ENCODE results near the gene IGF2R.
"Not testable (repeated sequence)": the region's sequence is repeated elsewhere in the genome, so short reads cannot be mapped to it uniquely, and the experiment has no call there.

The IGF2R gene

DNA sequence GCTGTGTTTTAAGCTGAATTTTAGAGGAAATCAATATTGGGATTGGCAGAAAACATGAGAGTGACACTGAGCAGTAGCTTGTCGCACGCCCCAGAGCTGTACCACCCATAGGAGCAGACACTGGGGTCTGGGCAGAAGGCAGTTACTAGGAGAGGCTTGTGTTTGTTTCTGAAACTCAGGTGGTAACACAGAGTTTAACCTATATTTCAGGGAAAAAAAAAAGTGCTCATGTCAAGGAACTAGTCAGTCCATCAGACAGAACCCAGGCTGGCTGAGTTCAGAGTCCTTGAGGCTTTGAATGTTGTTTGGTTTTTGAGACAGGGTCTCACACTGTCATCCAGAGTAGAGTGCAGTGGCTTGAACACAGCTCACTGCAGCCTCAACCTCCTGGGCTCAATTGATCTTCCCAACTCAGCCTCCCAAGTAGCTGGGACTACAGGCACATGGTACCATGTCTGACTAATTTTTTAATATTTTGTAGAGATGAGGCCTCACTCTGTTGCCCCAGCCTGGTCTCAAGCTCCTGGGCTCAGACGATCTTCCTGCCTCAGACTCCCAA, 159.3 kb downstream of the IGF2R start:
- DNase-seq: no peak

DNA sequence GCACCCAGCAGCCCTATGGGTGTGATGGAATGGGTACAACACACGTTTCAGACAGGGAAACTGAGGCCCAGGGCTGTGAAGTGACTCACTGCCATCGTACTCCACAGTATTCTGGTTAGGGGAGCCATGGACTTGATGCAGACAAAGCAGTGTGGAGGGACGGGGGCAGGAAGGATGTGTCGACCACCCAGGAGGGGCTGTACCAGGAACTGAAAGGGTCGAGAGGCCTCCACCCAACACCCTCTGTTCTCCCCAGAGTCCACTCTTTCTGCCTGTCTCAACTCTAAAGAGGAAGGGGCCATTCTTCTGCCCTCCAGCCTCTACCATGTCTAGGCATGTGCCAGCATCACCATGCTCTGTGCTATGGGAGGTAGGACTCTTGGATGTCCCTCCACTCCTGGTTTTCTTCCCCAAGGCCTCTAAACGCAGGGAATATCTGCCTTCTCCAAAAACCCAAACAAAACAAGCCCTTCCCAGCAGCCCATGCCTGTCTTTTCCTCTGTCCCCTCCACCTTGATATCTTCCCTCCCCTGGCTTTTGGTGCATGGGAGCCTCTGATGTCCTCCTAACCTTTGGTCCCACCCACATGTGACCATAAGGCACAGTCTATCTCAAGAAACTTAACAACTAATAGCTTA, 160.1 kb downstream of the IGF2R start:
- DNase-seq: no peak

DNA sequence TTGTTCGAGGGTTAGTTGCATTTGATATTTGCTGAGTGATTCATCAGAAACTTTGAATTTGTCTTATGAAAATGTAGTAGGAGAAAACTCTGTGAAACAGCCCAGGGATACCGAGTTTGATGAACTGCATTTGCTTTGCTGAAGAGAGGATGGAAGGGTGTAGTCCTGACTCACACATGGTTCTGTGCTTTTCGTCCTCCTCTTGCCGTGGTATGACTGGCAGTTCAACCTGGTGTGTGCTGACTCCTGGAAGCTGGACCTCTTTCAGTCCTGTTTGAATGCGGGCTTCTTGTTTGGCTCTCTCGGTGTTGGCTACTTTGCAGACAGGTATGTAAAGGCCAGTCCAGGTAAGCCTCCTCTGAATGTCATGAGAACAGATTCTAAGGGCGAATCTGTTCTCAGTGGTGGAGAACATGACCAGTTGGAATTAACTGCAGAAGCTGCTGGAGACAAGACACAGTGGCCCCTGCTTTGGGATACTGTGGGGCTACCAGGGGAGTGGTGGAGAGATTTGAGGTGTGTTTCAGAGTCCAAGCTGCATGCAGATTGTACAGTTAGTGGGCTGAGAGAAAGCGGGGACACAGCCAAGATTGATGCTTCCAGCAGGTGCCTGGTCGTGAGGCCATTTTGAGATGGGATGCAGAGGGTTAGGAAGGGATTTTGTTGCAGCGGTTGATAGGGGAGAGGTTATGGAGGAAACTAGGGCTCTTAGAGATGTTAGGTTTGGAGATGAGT, 161.2 kb downstream of the IGF2R start:
- DNase-seq: no peak

DNA sequence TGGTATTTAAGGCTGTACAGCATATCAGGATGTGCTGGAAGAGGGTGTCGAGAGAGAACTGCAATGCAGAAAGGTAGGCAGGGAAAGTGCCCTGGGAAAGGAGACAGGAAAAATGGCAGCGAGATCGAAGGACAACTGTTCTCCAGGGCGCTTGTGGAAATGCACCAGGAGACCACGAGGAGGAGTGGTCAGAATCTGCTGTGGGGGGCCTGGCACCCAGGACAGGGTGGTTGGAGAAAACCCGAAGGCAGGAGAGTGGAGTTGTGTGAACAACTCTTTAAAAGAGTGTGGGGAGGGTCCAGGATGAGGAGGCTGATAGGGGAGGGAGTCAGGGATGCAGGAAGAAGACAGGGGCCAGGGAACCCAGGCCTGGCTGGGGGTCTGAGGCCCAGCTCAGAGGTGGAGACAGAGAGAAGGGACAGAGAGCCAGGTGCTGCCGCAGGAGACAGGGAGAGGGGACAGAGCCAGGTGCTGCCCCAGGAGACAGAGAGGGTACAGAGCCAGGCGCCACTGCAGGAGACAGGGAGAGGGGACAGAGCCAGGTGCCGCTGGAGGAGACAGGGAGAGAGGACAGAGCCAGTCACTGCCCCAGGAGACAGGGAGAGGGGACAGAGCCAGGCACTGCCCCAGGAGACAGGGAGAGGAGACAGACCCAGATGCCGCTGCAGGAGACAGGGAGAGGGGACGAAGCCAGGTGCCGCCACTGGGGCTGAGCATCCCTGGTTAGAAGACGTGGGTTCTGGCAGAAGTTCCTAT, 162.0 kb downstream of the IGF2R start:
- DNase-seq: no peak

DNA sequence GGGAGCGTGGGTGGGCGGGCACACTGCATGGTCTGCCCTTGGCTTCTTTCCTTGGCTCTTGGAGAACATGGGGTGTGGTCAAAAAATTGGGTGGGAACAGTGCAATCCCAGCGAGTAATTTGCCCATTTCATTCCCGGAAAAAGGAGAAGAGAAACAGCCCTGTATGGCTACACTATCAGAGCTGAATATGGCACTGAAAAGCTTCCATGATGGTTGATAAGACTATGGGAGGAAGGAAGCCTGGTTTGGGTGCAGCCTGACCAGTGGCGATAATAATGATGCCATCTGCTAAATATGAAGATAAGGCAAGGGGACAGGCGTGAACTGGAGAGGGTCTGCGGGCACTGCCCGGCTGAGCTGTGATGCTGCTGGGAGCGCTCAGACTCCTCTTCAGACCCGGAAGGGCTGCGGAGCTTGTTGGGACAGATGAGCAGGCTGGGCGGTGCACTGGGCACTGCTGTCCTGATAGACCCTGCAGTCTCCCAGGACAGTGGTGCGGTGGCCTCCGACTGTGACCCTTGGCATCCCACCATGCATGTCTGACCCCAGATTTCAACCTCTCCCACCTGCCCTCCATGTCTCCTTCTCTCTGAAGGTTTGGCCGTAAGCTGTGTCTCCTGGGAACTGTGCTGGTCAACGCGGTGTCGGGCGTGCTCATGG, 162.9 kb downstream of the IGF2R start:
- no peak for DNase-seq

DNA sequence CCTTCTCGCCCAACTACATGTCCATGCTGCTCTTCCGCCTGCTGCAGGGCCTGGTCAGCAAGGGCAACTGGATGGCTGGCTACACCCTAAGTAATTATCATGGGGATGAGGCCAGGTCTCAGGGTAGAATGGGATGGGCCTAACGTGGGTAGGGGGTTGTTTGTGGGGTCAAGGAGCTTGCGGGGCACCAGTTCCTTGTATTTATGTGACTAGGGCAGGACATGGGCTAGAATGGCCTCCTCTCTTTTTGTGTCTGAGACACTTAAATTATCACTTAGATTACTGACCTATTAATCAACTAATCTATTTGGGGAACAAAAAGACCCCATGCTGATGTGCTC, 163.4 kb downstream of the IGF2R start:
- DNase-seq: no peak

DNA sequence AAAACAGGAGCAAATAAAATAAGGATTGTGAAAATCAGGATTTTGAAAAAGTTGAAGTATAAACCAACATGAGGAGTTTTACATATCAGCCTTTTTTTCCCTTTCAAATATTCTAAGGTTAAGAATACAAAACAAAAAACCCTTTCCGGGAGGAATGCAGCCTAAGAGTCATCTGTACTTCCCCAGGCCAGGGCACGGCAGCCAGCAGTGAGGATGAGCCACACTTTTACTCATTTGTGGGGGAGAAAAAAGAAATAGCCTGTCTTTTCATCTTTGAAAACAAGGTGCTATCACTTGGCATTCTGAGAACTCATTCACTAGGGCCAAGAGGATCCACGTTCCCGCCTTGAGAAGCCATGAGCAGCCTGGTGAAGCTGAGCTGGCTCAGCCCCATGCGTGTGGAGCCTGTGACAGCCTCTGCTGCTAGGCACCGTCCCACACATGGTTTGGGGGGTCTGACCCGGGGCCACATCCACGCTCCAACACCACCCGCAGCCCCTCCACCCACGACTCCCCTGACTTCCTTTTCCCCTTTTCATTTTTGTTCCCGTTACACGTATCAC, 164.0 kb downstream of the IGF2R start:
- DNase-seq: no peak

DNA sequence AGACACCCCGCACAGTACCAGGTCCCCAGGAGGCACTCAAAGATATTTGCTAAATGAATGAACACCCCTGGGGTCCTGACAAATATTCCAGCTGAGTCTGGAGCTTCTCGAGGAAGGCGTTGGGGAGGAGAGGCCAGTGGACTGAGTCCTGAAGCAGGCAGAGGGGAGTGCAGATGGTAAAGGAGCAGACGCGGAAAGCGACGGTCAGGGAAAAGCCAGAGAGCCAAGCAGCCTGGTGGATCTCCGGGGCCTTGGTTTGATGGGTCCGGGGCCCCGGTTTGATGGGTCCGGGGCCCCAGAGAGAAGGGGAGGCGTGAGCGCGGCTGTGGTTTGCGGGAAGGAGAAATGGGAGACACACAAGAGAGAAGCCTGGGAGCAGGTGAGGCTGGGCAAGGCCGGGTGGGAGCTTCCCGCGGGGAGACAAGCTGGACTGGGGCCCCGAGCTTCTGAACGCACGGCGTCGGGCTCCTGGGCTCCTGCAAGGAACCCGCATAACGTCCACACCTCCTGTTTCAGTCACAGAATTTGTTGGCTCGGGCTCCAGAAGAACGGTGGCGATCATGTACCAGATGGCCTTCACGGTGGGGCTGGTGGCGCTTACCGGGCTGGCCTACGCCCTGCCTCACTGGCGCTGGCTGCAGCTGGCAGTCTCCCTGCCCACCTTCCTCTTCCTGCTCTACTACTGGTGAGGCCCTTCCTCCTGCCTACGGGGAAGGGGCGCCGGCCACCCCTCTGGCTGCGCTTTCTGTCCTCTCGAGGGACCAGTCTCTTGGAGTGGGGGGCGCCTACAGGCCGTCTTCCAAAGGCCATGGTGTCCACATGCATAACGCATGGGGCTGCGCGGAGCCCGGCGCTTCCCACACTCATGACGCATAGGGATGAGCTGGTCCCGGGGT, 164.8 kb downstream of the IGF2R start:
- no peak for DNase-seq

DNA sequence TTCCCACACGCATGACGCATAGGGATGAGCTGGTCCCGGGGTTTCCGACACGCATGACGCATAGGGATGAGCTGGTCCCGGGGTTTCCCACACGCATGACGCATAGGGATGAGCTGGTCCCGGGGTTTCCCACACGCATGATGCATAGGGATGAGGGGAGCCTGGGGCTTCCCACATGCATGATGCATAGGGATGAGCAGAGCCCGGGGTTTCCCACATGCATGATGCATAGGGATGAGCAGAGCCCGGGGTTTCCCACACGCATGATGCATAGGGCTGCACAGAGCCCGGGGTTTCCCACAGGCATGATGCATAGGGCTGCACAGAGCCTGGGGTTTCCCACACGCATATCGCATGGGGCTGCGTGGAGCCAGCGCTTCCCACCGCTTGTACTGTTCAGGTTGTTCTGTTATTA, 165.5 kb downstream of the IGF2R start:
- DNase-seq: not testable (repeated sequence)

DNA sequence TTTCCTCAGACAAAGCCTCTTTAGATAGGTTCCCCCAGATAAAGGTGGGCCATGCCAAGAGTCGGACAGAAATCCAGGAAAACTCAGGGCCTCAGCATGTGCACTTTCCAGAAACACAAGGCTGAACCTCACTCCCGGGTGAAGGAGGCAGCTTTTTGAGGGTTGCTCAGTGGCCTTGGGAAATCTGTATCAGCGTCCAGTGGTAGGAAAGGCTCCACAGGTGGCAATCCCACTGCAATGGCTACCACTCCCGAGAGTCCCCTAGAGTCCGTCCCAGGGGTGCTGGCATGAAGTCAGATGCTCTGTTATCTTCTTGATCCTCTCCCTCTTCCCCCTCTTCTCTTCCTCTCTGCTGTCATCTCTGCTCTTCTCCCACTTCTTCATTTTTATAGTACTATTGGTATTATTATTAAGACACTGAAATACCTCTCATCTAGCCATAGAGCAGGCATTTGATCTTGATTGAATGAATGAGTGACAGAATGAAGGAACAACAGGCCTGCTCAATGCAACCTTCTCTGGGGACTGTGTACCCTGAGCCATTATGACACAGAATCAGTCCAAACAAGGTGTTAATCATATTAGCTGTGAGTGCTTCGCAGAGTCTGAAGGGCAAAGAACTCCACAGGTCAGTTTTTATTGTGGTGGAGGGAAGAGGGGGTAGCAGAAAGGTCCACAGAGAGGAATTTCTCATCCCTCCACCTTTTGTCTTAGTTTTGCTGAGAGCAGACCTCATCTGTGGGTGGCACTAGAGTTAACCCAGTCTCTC, 166.1 kb downstream of the IGF2R start:
- no peak for DNase-seq

DNA sequence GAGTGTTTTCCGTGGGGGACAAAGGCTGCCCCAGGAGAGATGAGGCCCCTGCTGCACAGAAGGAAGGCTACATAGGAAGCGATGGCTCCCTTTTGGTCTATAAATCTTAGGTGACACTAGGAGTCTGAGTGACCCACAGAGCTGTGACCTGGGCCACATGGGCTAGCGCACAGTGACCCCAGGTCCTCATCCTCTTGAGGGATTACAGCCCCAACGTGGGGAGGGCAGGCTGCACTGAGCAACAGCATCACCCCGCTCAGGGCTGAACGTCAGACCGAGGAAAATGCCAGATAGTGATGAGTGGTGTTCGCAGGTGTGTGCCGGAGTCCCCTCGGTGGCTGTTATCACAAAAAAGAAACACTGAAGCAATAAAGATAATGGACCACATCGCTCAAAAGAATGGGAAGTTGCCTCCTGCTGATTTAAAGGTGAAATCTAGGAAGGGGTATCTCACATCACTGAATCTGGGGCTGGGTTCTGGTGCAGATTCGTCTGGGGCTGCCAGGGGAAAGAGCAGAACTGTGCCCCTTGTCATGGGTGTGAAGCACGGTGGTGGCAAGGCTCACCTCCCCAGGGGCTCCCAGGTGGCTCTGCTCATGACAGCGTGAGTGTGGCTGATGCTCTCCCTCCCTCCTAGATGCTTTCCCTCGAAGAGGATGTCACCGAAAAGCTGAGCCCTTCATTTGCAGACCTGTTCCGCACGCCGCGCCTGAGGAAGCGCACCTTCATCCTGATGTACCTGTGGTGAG, 167.2 kb downstream of the IGF2R start:
- DNase-seq: no peak

DNA sequence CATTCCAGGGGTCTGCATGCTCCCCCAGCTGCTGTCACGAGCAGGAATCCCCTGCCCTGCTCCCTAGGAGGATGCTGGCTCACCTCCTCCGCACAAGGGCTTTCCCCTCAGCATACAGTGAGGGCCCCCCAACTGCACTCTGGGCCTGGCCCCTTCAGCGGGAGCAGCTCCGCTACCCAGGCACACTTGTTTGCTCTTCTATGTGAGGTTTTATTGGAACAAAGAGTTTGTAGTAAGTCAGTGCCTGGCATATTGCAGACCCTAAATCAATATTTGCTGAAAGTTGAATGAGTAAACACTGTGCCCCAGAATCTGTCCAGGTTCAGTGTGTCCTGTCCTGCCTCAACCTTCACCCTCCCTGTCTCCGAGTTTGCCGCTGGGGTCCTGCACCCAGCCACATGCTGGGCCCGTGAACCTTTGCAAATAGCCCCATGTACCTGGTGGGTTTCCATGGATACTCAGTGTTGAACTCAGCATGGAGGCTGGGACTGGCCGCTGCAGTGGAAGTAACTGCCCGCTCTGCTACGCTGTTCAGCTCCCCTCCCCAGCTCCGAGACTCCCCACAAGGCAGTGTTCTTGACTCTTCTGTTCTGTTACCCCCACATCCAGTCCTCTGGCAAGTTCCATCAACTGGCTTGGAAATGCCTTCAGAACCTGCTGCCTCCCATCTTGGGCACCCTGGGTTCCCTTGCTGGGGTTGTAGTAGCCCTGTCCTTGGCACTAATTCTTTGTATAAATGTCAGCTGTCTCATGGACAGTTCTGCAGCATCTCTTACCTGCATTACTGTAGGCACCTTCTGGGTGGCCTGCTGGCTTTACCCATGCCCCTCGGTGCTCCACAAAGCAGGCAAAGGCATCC, 168.5 kb downstream of the IGF2R start:
- DNase-seq: no peak

DNA sequence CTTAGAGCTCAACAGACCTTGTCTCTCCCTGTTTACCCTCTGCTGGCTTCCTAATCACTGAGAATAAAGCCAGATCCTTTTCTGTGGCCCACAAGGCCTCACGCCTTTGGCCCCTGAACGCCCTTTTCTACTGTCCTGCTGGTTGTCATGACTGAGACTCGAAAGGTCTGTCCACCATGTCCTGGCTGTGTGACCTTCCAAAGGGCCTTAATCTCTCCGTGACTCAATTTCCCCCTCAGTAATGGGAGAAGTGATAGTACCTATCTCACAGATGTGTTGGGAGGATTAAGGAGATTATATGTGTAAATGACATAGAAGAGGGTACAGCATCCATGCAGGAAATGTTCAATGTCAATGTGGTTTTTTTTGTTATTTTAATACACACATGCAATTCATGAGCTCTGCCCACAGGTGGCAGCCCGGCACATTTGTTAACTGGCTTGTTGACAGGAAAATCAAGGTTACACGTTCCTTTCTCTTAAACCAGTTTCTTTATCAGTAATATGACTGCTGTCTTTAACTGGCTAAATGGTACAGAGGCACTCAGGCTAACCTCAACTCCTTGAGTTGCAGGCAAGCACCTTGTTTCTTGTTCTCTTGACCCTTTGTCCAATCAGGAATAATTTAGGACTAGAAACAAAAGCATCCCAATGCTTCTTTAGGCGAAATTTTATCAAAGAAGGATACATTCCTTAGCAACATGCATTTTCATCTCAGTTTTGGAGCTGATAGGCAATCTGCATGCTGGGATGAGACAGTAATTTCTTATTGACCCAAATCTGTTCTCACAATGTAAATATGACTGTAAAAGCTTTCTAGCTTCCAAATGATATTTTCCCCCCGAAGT, 169.3 kb downstream of the IGF2R start:
- DNase-seq: no peak

DNA sequence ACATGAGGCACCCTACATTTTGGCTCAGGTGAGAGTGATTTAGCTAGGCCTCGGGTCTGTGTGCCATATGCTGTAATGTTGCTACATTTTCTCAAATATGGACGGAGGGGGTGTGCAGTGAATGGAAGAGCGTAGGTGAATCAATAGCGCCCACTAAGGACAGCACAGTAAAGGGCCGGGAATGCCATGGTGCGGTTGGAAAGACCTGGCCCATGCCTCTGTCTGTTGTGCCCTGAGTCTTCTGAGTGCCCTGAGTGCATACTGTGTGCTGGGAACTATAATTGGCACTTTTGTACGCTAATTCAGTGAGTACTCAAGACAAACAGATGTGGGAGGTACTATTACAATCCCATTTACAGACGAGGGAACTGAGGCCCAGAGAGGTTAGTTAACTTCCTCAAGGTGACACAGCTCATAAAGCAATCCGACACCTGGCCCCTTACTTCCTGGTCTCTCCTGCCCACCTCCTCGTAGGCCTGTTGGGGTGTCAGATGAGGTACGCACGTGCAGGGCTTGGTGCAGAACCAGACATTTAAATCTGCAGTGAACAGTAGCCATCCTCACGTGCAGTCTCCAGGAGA, 170.0 kb downstream of the IGF2R start:
- no peak for DNase-seq

DNA sequence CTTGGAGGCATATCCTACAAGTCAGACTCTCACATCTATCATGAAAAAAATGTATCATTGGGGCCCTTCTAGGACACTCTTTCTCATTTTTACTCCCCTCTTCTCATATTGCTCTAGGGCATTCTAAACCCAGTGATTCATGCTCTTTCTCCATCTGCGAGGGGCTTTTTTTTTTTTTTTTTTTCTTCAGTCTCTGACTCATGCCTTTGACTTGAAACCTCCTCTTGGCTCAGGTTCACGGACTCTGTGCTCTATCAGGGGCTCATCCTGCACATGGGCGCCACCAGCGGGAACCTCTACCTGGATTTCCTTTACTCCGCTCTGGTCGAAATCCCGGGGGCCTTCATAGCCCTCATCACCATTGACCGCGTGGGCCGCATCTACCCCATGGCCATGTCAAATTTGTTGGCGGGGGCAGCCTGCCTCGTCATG, 170.6 kb downstream of the IGF2R start:
- no peak for DNase-seq

DNA sequence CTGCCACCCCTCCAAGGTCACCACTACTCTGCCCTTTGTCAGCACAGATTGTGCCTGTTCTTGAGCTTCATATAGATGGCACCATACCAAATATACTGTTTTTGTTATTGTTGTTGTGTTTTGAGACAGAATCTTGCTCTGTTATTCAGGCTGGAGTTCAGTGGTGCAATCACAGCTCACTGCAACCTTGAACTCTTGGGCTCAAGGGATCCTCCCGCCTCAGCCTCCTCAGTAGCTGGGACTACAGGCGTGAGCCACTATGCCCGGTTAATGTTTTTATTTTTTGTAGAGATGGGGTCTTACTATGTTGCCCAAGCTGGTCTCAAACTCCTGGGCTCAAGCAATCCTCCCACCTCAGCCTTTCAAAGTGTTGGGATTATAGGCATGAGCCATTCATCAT, 171.6 kb downstream of the IGF2R start:
- not testable (repeated sequence) for DNase-seq

DNA sequence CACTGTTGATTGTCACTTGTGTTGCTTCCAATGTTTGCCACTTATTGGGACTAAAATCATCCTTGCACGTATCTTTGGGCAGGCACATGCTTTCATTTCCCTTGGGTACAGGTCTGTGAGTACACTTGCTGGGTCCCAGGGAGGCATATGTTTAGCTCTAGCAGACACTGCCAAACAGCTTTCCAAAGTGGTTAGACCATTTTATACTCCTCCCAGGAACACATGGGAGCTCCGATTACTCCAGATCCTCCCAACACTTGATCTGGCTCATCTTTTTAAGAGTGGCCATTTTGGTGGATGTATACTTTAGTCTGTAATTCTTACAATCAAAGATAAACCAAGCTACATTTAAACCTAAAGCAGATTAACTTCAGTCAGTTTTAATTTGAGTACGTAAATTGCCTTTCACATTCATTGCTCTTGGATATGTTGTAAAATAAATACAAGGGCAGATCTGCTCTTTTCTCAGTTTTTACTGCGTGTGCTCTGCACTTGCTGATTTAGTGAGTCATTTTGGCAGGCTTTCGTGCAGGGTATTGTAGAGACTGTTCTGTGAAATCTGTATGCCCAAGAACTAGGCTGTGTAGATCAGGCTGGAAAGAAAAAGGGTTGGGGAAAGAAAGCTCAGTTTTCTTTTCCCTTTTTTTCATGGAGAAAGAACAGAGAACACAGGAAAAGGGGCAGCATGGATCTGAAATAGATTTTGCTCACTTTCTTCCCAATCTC, 172.3 kb downstream of the IGF2R start:
- DNase-seq: no peak
